Measurements from ENCODE around the gene ADAM8.
"Not testable (repeated sequence)": the region's sequence is repeated elsewhere in the genome, so short reads cannot be mapped to it uniquely, and the experiment has no call there.

ADAM8 gene

GRCh38 chr10:133266056-133266795 lies 10.4 kb downstream of the ADAM8 start:
- DNase-seq: no peak

- DNase-seq: not testable (repeated sequence)
Observed at GRCh38 chr10:133265052-133265451, 11.6 kb downstream of the ADAM8 start.

- no peak for DNase-seq
Observed at GRCh38 chr10:133264461-133264860, 12.2 kb downstream of the ADAM8 start.

GRCh38 chr10:133263674-133264073 lies 13.0 kb downstream of the ADAM8 start:
- no peak for DNase-seq

GRCh38 chr10:133262696-133263095 lies 14.0 kb downstream of the ADAM8 start:
- DNase-seq: no peak

- DNase-seq: peak; percentile 27
Observed at GRCh38 chr10:133261726-133262325, 14.8 kb downstream of the ADAM8 start.

- DNase-seq: no peak
Observed at GRCh38 chr10:133260895-133261725, 15.6 kb downstream of the ADAM8 start.

- no peak for DNase-seq
Observed at GRCh38 chr10:133259602-133259989, 17.1 kb downstream of the ADAM8 start.

- DNase-seq: no peak
Observed at GRCh38 chr10:133258818-133259601, 17.7 kb downstream of the ADAM8 start.

- no peak for DNase-seq
Observed at GRCh38 chr10:133258066-133258817, 18.4 kb downstream of the ADAM8 start.

- DNase-seq: no peak
Observed at GRCh38 chr10:133257489-133258065, 19.1 kb downstream of the ADAM8 start.

- DNase-seq: no peak
Observed at GRCh38 chr10:133255323-133255722, 21.3 kb downstream of the ADAM8 start.

- DNase-seq: no peak
Observed at GRCh38 chr10:133254421-133255120, 22.1 kb downstream of the ADAM8 start.

GRCh38 chr10:133253361-133253955 lies 23.2 kb downstream of the ADAM8 start:
- DNase-seq: no peak

GRCh38 chr10:133252223-133252552 lies 24.5 kb downstream of the ADAM8 start:
- DNase-seq: no peak

- no peak for DNase-seq
Observed at GRCh38 chr10:133251388-133252222, 25.1 kb downstream of the ADAM8 start.

- DNase-seq: no peak
Observed at GRCh38 chr10:133249975-133250754, 26.5 kb downstream of the ADAM8 start.

GRCh38 chr10:133249094-133249780 lies 27.4 kb downstream of the ADAM8 start:
- no peak for DNase-seq

- no peak for DNase-seq
Observed at GRCh38 chr10:133248334-133248715, 28.3 kb downstream of the ADAM8 start.

Data from NCI-H1048 (cell line).